ENCODE results near the gene VPS16.
"Not testable (repeated sequence)": the region's sequence is repeated elsewhere in the genome, so short reads cannot be mapped to it uniquely, and the experiment has no call there.

Gene VPS16

DNA sequence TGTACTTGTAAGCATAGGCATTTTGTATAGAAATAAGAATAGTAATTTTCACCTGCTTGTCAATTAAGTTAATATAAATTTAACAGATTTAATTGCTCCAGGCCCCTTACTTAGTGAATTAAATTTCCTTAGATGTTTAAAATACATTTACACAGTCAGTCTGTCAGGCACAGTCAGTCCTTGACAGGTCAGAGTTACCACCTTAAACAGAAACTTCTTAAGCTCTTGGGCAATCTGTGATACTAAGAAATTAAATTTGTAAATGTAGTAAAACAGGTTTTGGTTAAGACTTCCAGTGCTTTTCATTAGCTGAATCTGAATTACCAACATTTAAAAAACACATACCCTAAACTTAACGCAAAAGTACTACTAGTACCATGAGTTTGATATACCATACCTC lies 48.7 kb downstream of the VPS16 start:
- no peak overlapping the region for H3K4me3 ChIP-seq
- H3K27ac ChIP-seq, result no peak overlapping the region

- H3K4me3 ChIP-seq, result no peak overlapping the region
- no peak overlapping the region for H3K27ac ChIP-seq
These were observed 49.3 kb downstream of the VPS16 start for GRCh38 chr20:2889797-2890196.

- Histone ChIP-seq H3K27ac (no peak overlapping the region), H3K4me3 (no peak overlapping the region)
These were observed 50.2 kb downstream of the VPS16 start for GRCh38 chr20:2890742-2891141.

DNA sequence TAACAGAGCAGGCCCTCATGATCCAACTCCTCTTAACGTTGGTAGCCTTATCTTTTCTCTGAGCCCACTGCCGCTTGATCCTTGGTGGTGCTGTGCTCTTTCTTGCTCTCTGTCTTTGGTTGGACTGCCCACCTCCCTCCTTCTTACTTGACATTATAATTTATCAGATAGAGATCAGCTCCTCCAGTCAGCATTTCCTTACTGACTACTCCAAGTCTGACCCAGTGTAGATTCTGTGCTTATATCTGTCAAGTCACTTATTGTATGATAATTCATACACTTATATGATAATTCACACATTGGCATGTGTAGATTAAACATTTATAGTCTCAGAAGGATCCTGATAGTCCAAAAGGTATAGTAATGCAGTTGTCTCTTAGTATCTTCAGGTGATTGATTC lies 50.8 kb downstream of the VPS16 start:
- no peak overlapping the region for H3K27ac ChIP-seq
- H3K4me3 ChIP-seq, result no peak overlapping the region

DNA sequence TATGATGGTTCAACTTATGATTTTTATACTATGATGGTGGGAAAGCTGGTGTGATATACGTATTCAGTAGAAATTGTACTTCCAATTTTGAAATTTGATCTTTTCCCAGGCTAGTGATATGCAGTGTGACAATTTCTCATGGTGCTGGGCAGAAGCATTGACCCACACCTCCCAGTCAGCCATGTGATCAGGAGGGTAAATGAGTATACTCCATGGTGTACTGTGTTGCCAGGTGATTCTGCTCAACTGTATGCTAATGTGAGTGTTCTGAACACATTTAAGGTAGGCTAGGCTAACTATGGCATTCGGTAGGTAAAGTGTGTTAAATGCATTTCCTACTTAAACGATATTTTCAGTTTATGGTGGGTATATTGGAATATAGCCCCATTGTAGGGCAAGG lies 51.8 kb downstream of the VPS16 start:
- H3K4me3 ChIP-seq, result no peak overlapping the region

DNA sequence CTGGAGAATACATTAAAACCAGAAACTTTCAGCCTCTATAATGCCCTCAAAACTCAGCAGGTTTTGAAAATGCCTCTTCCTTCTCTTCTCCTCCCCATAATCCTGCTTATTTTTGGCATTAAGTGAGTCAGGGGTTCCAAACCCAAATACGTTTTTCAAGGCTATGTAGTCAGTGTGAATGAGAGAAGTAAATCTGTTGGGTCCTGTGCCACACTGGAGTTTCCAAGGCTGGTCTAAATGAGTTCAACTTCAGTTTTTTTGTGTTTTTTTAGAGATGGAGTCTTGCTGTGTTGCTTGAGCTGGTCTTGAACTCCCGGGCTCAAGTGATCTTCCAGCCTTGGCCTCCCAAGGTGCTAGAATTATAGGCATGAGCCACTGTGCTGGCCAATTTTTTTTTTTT lies 53.7 kb downstream of the VPS16 start:
- no peak overlapping the region for H3K27ac ChIP-seq
- H3K4me3 ChIP-seq, result no peak overlapping the region

More for the DNA sequence above, 51.8 kb downstream of the VPS16 start:
- no peak overlapping the region for H3K27ac ChIP-seq

GRCh38 chr20:2895154-2895553 lies 54.6 kb downstream of the VPS16 start:
- H3K27ac ChIP-seq, H3K4me3 ChIP-seq: not testable (repeated sequence)

GRCh38 chr20:2899243-2899642 lies 58.7 kb downstream of the VPS16 start:
- no peak overlapping the region for H3K4me3 ChIP-seq

GRCh38 chr20:2900845-2901592 lies 60.5 kb downstream of the VPS16 start:
- Histone ChIP-seq H3K4me3 (no peak overlapping the region), H3K27ac (no peak overlapping the region)

More at GRCh38 chr20:2899243-2899642, 58.7 kb downstream of the VPS16 start:
- H3K27ac ChIP-seq, result no peak overlapping the region

DNA sequence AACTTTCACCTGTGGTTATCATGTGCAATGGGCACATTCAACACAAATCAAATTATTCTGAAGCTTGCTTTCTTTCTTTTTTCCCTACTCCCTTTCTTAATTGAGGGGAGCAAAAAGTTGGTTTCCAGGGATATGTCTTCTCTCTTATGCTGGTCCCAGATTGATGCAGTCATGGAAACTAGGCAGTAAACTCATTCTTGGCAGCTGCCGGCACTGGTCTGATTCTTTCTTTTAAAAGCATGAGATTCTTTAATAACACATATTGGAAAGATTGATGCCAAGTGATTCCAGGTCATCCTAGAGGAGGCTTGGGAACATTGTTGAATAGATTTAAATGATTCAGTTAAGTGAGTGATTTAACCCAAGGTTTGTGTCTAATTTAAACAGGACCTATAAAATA lies 61.7 kb downstream of the VPS16 start:
- Histone ChIP-seq H3K4me3 (no peak overlapping the region), H3K27ac (no peak overlapping the region)

GRCh38 chr20:2902818-2903217 lies 62.3 kb downstream of the VPS16 start:
- no peak overlapping the region for H3K27ac ChIP-seq
- H3K4me3 ChIP-seq, result no peak overlapping the region

- Histone ChIP-seq H3K27ac (no peak overlapping the region), H3K4me3 (no peak overlapping the region)
These were observed 63.1 kb downstream of the VPS16 start for GRCh38 chr20:2903686-2904085.

DNA sequence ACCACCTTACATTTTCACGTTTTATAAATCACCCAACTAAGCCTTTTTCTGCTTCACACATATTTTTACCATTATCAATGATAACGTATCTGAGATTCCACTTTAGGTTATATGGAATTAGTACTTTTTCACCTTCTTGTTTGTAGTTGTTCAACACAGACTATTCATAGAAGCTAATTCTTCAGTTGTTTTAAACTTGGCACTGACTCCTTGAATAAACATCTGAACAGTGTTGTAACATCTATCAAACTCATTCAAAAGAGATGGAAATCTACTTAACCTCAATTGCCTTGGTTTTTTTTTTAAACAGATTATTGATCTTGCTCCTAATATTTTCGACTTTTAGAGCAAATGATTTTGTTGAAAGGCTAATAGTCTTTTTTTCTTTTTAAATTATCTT lies 67.0 kb downstream of the VPS16 start:
- H3K4me3 ChIP-seq, result no peak overlapping the region
- H3K27ac ChIP-seq, result no peak overlapping the region

DNA sequence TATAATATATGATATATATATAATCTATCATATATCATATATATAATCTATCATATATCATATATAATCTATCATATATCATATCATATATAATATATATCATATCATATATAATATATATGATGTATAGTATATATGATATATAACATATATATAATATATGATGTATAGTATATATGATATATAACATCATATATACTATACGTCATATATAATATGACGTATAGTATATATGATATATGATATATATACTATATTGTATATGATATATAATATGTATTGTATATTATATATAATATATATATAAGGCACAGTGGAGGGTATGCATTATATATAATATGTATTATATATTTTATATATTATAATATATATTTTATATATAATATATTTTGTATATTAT lies 69.4 kb downstream of the VPS16 start:
- Histone ChIP-seq H3K27ac (no peak overlapping the region), H3K4me3 (no peak overlapping the region)

- Histone ChIP-seq H3K4me3 (no peak overlapping the region), H3K27ac (no peak overlapping the region)
These were observed 70.7 kb downstream of the VPS16 start for GRCh38 chr20:2911200-2911599.

DNA sequence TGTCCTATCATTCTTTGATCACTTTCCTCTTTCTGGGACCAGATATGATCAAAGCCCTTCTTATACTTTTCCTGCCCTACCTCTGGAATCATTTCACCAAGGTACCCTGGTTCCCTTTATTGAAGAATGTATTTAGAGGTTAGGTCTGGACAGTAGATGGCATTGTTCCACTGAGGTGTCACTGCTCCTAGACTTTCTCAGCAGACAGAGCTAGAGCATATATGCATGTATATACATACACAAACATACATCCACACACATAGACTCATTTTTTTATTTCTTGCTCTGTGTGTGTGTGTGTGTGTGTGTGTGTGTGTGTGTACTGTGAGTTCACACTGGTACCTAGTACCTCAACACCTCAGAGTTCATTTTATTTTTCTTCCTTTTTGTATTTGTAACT lies 73.6 kb downstream of the VPS16 start:
- Histone ChIP-seq H3K27ac (no peak overlapping the region), H3K4me3 (no peak overlapping the region)
